ENCODE data around the gene MLIP.

- TF ChIP-seq CTCF (IDR thresholded peaks at IDR 0.05; ENCODE audit: low read depth, low read length) (no peak), MAX (IDR thresholded peaks at IDR 0.05; ENCODE audit: low read depth, low read length) (no peak), POLR2A (IDR thresholded peaks at IDR 0.05; ENCODE audit: extremely low read depth, insufficient read length) (no peak), MYC (IDR thresholded peaks at IDR 0.05; ENCODE audit: low read depth, low read length) (no peak)
These were observed 9.0 kb upstream of the MLIP start for GRCh38 chr6:54102238-54102637.
